ENCODE measurements around the gene FAM110C.

Gene FAM110C

GRCh38 chr2:33620-34019 is 12.7 kb downstream of the FAM110C start:
- Histone ChIP-seq H3K27ac (ENCODE audit: low read depth, low read length) (no peak overlapping the region), H3K4me3 (ENCODE audit: low read length) (no peak overlapping the region), H3K79me2 (ENCODE audit: control insufficient read depth, low read length) (no peaks in the 10 kb centered on the region), H3F3A (ENCODE audit: control insufficient read depth, insufficient read depth) (no peaks in the 10 kb centered on the region), H4K20me1 (ENCODE audit: control insufficient read depth, insufficient read depth, low read depth, low read length) (no peaks in the 10 kb centered on the region), H3K4me2 (ENCODE audit: low read length) (no peak overlapping the region), H3K36me3 (ENCODE audit: control insufficient read depth, low read length) (no peaks in the 10 kb centered on the region), H3K9me2 (replicated peaks; ENCODE audit: control insufficient read depth, low read length) (no peaks in the 10 kb centered on the region), H3K4me1 (ENCODE audit: control insufficient read depth, low read length) (no peaks in the 10 kb centered on the region), H3K27me3 (ENCODE audit: control insufficient read depth, low read length) (no peaks in the 10 kb centered on the region), H3K9me3 (ENCODE audit: control insufficient read depth, insufficient read depth, low read length) (no peaks in the 10 kb centered on the region)
- no peak for TF ChIP-seq EZH2phosphoT487 (IDR thresholded peaks at IDR 0.05; ENCODE audit: borderline replicate concordance, low read length)
- TF ChIP-seq, protein P1, sequence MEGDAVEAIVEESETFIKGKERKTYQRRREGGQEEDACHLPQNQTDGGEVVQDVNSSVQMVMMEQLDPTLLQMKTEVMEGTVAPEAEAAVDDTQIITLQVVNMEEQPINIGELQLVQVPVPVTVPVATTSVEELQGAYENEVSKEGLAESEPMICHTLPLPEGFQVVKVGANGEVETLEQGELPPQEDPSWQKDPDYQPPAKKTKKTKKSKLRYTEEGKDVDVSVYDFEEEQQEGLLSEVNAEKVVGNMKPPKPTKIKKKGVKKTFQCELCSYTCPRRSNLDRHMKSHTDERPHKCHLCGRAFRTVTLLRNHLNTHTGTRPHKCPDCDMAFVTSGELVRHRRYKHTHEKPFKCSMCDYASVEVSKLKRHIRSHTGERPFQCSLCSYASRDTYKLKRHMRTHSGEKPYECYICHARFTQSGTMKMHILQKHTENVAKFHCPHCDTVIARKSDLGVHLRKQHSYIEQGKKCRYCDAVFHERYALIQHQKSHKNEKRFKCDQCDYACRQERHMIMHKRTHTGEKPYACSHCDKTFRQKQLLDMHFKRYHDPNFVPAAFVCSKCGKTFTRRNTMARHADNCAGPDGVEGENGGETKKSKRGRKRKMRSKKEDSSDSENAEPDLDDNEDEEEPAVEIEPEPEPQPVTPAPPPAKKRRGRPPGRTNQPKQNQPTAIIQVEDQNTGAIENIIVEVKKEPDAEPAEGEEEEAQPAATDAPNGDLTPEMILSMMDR (IDR thresholded peaks at IDR 0.05; ENCODE audit: low read depth, low read length, poor library complexity, severe bottlenecking), result no peak

- Histone ChIP-seq H3K79me2 (ENCODE audit: control insufficient read depth, low read length) (no peaks in the 10 kb centered on the region), H3K9me2 (replicated peaks; ENCODE audit: control insufficient read depth, low read length) (no peaks in the 10 kb centered on the region), H3K36me3 (ENCODE audit: control insufficient read depth, low read length) (no peaks in the 10 kb centered on the region), H4K20me1 (ENCODE audit: control insufficient read depth, insufficient read depth, low read depth, low read length) (no peaks in the 10 kb centered on the region), H3K4me2 (ENCODE audit: low read length) (no peak overlapping the region), H3K9me3 (ENCODE audit: control insufficient read depth, insufficient read depth, low read length) (no peaks in the 10 kb centered on the region), H3K27ac (ENCODE audit: low read depth, low read length) (no peak overlapping the region), H3K4me3 (ENCODE audit: low read length) (no peak overlapping the region), H3K4me1 (ENCODE audit: control insufficient read depth, low read length) (no peaks in the 10 kb centered on the region), H3K27me3 (ENCODE audit: control insufficient read depth, low read length) (no peaks in the 10 kb centered on the region), H3F3A (ENCODE audit: control insufficient read depth, insufficient read depth) (no peaks in the 10 kb centered on the region)
- TF ChIP-seq, protein P1 (IDR thresholded peaks at IDR 0.05; ENCODE audit: low read depth, low read length, poor library complexity, severe bottlenecking), result no peak
- TF ChIP-seq EZH2phosphoT487 (IDR thresholded peaks at IDR 0.05; ENCODE audit: borderline replicate concordance, low read length), result no peak
Measured at GRCh38 chr2:32068-32467, 14.2 kb downstream of the FAM110C start.

DNA sequence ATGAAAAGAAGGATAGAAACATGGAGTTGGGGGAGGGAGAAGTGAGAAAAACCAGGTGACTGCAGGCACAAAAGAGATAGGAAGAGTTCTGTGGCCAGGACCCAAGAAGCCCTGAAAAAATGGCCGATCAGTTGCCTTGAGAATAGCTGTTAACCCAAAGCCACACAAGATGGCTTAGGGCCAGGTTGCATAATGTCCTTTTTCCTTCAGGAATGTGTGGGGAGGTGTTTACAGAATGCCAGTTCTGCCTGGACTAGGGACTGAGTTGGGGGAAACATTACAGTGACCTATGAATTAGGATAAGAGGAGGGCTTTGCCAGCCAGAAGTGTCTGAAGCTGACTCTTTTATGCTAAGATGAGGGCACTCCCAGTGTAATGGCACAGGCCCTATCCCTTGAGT is 17.1 kb downstream of the FAM110C start:
- TF ChIP-seq EZH2phosphoT487 (IDR thresholded peaks at IDR 0.05; ENCODE audit: borderline replicate concordance, low read length), result no peak
- TF ChIP-seq, protein P1 (IDR thresholded peaks at IDR 0.05; ENCODE audit: low read depth, low read length, poor library complexity, severe bottlenecking), result no peak
- H3F3A ChIP-seq (ENCODE audit: control insufficient read depth, insufficient read depth), result no peaks in the 10 kb centered on the region
- no peak overlapping the region for H3K4me3 ChIP-seq (ENCODE audit: low read length)
- no peaks in the 10 kb centered on the region for H3K27me3 ChIP-seq (ENCODE audit: control insufficient read depth, low read length)
- H3K36me3 ChIP-seq (ENCODE audit: control insufficient read depth, low read length), result no peaks in the 10 kb centered on the region
- H3K4me1 ChIP-seq (ENCODE audit: control insufficient read depth, low read length), result no peaks in the 10 kb centered on the region
- no peaks in the 10 kb centered on the region for H4K20me1 ChIP-seq (ENCODE audit: control insufficient read depth, insufficient read depth, low read depth, low read length)
- no peaks in the 10 kb centered on the region for H3K9me2 ChIP-seq (replicated peaks; ENCODE audit: control insufficient read depth, low read length)
- H3K9me3 ChIP-seq (ENCODE audit: control insufficient read depth, insufficient read depth, low read length), result no peaks in the 10 kb centered on the region
- no peak overlapping the region for H3K27ac ChIP-seq (ENCODE audit: low read depth, low read length)
- H3K79me2 ChIP-seq (ENCODE audit: control insufficient read depth, low read length), result no peaks in the 10 kb centered on the region
- H3K4me2 ChIP-seq (ENCODE audit: low read length), result no peak overlapping the region
